ENCODE results near the gene C4B.
A peak's percentile ranks its signal among the peaks of the same experiment; 100 is the strongest.
"Not testable (repeated sequence)": the region's sequence is repeated elsewhere in the genome, so short reads cannot be mapped to it uniquely, and the experiment has no call there.

The C4B gene

GRCh38 chr6:32014547-32014946, at the start of gene C4B:
Gene C4B (plus strand): TSS chr6:32014795. CDS start chr6:32014846, 51 bp downstream.
- not testable (repeated sequence) for DNase-seq (ENCODE audit: low read depth)

DNA sequence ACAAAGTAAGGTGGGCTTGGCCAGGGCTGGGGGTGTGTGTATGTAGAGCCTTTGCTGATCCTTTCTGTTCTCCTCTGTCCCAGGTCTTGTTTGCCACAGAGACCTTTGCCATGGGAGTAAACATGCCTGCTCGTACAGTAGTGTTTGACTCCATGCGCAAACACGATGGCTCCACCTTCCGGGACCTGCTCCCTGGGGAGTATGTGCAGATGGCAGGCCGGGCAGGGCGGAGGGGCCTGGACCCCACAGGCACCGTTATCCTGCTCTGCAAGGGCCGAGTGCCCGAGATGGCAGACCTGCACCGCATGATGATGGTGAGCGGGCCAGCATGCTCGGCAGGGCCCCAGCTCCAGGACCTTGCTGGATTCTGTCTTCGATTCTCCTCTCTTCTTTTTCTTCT, 48.9 kb upstream of the C4B start:
- DNase-seq (ENCODE audit: low read depth), result no peak

DNA sequence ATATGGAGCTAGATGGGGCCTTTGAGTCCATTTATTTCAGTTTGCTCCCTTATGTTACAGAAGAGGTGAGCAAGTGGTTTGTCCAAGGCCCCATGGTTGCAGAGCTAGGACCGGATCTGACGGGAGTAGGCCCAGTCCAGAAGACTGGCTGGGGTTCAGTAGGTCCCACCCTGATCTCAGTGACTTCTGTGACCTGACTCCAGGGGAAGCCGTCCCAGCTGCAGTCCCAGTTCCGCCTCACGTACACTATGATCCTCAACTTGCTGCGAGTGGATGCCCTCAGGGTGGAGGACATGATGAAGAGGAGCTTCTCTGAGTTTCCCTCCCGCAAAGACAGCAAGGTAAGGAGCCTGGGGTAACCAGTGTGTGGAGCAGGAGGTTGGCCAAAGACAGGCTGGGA, 48.1 kb upstream of the C4B start:
- no peak for DNase-seq (ENCODE audit: low read depth)

- no peak for DNase-seq (ENCODE audit: low read depth)
Observed at GRCh38 chr6:31966997-31967925, 47.3 kb upstream of the C4B start.

DNA sequence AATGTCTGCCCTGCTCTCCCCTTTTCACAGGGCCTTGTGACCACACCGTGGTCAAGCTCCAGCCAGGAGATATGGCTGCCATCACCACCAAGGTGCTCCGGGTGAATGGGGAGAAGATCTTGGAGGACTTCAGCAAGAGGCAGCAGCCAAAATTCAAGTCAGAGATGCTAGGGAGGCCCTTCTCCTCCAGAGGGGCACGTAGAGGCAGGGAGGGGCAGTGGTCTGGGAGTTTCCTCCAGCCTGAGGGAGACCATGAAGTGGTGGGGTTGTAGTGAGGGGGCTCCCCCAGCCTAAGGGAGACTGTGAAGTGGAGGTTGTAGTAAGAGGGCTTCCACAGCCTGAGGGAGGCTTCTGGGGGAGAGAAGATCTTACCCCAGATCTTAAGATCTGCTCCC, 46.7 kb upstream of the C4B start:
- DNase-seq (ENCODE audit: low read depth), result no peak

DNA sequence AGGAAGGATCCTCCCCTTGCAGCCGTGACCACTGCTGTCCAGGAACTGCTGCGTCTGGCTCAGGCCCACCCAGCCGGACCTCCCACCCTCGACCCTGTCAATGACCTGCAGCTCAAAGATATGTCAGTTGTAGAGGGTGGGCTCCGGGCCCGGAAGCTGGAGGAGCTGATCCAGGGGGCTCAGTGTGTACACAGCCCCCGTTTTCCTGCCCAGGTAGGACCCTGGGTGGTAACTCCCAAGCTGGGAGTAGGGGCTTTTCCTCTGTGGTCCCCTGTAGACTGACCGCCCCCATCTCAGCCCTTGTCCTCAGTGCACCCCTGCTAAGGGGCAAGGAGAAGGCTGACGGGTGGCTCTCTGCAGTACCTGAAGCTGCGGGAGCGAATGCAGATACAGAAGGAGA, 46.3 kb upstream of the C4B start:
- no peak for DNase-seq (ENCODE audit: low read depth)

DNA sequence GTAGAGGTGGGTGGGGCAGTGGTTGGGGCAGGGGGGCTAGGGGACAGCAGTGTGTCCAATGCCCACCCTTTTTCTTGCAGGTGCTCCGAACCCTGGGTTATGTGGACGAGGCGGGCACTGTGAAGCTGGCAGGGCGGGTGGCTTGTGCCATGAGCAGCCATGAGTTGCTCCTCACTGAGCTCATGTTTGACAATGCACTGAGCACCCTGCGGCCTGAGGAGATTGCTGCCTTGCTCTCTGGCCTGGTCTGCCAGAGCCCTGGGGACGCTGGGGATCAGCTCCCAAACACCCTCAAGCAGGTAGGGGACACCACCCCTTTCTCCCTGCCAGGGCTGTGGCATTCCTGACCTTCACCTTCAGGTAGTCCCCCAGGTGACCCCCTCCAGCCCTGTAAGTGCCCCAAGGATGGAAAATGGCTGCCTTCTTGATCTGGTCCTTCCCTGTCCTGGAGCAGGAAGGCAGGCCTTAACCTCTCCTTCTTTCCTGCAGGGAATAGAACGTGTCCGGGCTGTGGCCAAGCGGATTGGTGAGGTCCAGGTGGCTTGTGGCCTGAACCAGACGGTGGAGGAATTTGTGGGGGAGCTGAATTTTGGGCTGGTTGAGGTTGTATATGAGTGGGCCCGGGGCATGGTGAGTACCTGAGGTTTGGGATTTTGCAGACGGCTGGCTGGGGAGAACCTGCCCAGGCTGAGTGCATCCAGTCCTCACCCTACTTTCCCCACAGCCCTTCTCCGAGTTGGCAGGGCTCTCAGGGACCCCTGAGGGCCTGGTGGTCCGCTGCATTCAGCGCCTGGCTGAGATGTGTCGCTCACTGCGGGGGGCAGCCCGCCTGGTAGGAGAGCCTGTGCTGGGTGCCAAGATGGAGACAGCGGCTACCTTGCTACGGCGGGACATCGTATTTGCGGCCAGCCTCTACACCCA, 45.5 kb upstream of the C4B start:
- DNase-seq (ENCODE audit: low read depth), result no peak

GRCh38 chr6:31969712-31970603, 44.6 kb upstream of the C4B start:
- DNase-seq (ENCODE audit: low read depth), result no peak

DNA sequence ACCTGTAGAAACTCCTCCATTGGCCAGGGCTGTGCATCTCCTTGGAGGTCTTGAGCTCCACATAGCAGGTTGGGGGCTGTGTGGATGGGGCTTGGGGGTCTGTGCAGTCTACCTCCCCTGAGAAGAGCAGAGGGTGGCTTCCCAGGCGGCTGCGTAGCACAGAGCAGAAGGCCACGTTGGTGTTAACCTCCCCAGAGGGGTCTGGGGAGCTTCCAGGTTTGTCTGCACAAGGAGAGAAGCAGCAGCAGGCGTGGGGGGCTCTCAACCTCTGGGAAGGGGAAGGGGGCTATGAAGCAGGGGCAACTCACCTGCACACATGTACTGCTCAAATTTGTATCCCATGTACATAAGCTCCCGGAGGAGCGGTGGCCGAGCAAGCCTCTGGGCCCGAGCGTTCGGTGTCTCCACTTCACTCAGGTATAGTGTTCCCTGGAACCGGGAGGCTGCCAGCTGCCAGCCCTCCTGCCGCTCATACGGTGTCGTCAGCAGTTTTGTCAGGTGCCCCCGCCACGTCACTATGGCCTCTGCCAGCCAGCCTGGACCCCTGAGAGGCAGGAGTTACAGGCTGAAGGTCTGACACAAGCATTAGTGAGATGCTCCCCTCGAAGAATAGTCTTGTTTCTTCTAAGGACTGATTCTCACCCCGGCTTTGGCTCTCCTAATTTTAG, 43.9 kb upstream of the C4B start:
- DNase-seq (ENCODE audit: low read depth), result no peak

DNA sequence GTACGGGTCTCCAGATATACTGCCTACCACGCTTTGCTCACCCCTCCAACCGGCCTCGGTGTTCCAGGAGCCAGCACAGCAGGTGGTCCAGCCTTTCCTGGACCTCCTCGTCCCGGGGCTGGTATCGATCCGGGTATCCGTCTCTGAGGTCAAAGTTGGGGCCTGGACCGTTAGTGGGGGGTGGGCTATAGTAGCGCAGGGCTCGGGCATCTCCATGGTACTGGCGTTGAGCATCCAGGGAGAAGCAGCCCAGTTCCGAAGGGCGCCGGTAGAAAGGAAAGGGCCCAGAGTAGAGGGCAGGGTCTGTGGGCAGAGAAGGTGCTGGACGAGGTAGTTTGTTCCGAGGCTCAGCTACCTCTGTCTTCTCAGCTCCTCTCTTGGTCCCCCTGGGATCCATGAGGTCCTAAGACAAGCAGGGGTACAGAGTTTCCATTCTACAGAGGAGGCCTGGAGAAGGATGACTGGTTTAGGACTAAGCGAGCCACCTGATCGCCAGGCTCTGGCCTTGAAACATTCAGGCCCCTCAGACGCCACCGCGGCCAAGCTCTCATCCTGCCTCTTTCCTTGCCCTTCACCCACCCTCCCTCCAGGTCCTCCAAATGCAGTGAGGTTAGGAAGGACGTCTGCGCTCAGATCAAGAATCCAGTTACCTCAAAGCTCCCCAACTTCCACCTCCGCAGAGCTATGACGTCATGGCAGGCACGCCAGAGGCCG, 43.2 kb upstream of the C4B start:
- no peak for DNase-seq (ENCODE audit: low read depth)

GRCh38 chr6:31971993-31972708, 42.4 kb upstream of the C4B start, which contains the start of gene DXO:
Gene DXO (minus strand): TSS chr6:31972138. CDS start chr6:31971675, 463 bp downstream.
- DNase-seq (ENCODE audit: low read depth), result peak; percentile 93

GRCh38 chr6:31972709-31973350, 41.8 kb upstream of the C4B start:
- no peak for DNase-seq (ENCODE audit: low read depth)

- DNase-seq (ENCODE audit: low read depth), result not testable (repeated sequence)
Observed at GRCh38 chr6:31976065-31976464, 38.5 kb upstream of the C4B start.

DNA sequence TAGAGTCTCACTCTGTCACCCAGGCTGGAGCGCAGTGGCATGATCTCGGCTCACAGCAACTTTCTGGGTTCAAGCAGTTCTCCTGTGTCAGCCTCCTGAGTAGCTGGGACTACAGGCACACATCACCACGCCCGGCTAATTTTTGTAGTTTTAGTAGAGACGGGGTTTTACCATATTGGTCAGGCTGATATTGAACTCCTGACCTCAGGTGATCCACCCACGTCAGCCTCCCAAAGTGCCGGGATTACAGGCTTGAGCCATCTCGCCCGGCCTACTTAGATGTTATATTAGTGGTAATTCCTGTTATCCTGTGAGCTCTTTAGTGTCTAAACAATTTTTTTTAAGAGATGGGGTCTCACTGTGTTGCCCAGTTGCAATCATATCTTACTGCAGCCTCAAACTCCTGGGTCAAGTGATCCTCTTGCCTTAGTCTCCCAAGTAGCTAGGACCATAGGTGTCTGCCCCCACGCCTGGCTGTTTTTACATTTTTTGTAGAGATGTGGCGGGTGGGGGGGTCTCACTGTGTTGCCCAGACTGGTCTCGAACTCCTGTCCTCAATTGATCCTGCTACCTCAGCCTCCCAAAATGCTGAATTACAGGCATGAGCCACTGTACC, 36.7 kb upstream of the C4B start:
- DNase-seq (ENCODE audit: low read depth), result no peak

DNA sequence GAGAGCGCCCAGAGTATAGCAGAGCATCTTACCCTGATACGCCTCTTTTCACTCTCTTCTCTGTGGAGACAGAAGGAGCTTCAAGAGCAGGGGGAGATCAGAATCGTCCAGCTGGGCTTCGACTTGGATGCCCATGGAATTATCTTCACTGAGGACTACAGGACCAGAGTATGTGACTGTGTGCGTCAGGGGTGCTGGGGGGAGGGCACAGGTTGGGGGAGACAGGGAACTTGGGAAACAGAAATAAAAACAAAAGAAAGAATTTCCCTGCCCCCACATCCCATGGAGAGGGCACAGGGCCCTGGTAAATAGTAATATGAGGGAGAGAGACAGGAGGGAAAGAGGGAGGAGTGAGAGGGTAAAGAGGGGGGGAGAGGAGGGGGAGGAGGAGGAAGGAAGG, 35.8 kb upstream of the C4B start:
- DNase-seq (ENCODE audit: low read depth), result no peak

DNA sequence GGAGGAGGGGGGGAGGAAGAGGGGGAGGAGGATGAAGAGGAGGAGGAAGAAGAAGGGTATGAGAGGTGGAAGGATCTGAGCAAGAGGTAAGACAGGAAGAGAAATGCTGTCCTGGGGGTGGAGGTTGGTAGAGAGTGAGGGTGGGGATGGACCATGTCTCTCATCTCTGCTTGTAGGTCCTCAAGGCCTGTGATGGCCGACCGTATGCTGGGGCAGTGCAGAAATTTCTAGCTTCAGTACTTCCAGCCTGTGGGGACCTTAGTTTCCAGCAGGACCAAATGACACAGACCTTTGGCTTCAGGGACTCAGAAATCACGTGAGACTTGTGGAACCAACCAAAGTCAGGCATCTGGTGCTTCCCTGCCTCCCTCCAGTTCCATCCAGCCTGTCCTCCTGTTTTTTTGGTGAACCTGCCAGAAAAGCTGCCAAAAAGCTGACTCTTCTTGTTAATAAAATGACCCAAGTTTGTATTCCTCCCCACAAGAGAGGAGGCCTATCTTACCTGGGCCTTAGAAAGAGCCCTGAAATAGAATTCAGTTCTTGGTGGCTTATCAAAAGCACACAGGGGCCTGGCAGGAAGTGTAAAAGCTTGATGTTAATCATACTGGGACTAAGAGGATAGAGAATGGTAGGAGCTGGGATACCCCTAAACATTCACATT, 35.2 kb upstream of the C4B start:
- DNase-seq (ENCODE audit: low read depth), result no peak

DNA sequence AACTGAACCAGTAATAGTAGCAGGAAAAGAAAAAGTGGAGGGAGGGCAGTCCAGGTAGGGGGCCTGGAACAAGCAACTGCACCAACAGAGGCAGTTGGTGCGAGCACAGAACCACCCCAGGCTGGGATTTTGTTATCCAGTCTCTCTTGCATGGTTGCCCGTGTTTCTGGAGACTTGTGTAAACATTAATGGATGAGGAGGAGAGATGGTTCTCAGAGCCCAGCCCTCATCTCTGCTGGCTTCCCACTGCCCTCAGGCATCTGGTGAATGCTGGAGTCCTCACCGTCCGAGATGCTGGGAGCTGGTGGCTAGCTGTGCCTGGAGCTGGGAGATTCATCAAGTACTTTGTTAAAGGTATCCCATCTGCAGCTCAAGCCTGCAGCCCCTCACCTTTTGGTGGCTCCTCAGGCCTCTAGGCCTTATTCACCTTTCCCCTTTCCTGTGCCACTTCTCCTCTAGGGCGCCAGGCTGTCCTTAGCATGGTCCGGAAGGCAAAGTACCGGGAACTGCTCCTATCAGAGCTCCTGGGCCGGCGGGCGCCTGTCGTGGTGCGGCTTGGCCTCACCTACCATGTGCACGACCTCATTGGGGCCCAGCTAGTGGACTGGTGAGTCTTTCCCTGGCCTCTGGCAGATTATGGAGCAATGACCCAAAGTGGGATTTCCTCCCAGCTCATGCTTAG, 34.3 kb upstream of the C4B start:
- DNase-seq (ENCODE audit: low read depth), result not testable (repeated sequence)

GRCh38 chr6:31980998-31981397, 33.6 kb upstream of the C4B start:
- DNase-seq (ENCODE audit: low read depth), result not testable (repeated sequence)

All from stimulated activated CD8-positive, alpha-beta memory T cell treated with anti-CD3 and anti-CD28 coated beads, Interleukin-15, amount 100 ng/mL, for 24 hours (primary cell).